ENCODE data around the gene MAD1L1. TPM values are rescaled to one million over a fixed set of nuclear protein-coding genes. Genes with fewer than 3 reads are reported as not detected.

MAD1L1 gene
- polyA plus RNA-seq, 3 donors from 2014 or later, result 85.0 to 166 (median 97.0) TPM

DNA sequence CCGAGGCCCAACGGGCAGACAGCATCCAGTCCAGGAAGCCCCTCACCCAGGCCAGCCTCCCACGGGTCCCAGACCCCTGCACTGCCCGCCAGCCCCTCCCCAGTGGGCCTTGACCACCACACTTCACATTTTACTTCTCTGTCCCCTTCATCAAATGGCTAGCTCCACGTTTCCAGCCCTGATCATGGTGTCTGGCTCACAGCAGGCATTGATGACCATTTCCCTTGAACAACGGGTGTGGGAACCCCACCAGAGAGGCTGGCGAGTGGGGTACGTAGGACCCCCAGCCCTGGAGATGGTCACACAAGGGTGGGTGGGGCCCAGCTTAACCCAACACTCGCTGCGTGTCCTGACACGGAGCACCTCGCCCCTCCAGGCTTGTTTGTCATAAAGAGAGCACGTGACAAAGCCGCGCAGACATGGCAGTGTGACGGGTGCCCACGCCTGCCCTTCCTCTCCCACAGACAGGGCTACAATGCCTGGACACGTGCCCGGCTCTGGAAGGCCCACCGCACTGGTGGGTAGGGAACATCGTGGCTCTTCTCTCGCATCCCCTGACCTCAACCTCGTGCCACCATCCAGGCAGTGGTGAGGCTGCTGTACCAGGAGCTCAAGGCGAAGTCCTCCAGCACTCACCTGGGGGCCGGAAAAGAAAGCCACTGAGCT, 267.7 kb downstream of the MAD1L1 start:
- H3K4me3 Mint-ChIP-seq, result no peak overlapping the region
- peaks cover 12 to 30% (median 20%) of the 10 kb centered on the region in 3 donors for H3K36me3 Mint-ChIP-seq
- H3K9me3 Mint-ChIP-seq, result peaks cover 9 to 20% (median 12%) of the 10 kb centered on the region in 6 donors
- peaks cover 27 to 47% (median 39%) of the 10 kb centered on the region in 3 donors for H3K27me3 Mint-ChIP-seq (ENCODE audit: low read depth in 3 of 3)
- H3K27ac Mint-ChIP-seq, result no peak overlapping the region
- no peak for DNase-seq
- H3K4me1 Mint-ChIP-seq, result peaks cover 32 to 45% of the 10 kb centered on the region in 2 donors

DNA sequence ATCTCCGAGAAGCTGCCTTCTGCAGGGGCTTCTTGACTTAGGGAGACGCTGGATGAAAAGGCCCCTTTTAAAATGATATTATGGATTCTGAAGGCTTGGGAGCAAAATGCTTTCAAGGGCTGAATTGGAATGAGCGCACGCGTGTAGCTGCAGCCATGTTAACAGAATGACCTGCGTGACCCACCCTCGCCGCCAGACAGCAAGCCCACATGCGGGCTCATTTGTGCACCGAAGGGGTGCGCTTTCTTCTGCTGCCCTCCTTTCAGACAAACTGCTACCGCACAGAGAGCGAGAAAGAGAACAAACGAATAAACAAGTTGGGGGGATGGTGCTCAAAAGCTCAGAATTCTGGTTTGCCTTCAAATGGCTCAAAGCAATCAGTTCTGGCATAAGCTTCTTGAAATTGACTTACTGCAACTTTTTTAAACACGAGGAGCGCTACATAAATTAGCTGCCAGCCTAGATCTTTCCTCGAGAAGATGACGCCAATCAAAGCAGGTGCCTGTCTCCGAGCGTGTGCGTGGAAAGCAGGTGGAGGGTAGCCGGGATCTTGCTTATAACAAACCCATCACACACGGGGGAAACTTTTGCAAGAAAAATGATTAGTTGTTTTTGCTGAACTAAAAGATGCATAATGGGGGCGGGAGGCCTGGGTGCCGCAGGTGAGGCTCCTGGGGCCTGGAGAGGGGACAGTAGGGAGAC, 268.4 kb downstream of the MAD1L1 start:
- Mint-ChIP-seq H3K36me3 (peaks cover 12 to 23% (median 20%) of the 10 kb centered on the region in 3 donors), H3K27ac (no peak overlapping the region)

DNA sequence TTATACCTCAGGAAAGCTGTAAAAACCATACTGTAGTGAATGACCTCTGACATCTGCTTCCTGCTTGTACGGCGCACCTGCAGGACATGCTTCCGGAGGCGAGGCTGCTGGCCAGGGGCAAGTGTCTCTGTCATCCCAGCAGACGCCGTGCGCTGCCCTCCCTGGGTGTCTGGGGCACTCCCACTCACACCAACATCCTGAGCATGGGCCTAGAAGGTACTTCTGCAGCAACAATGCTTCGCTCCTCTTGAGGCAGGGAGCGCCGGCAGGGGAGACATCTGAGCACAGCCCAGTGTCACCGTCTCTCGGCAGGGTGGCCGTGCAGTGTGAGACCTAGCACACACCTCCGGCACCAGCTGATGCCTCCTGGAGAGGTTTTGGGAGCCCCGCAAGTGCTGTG, 269.2 kb downstream of the MAD1L1 start:
- H3K36me3 Mint-ChIP-seq, result peaks cover 12 to 23% (median 23%) of the 10 kb centered on the region in 3 donors
- H3K27ac Mint-ChIP-seq, result no peak overlapping the region
- peaks cover 9 to 20% (median 13%) of the 10 kb centered on the region in 6 donors for H3K9me3 Mint-ChIP-seq
- H3K27me3 Mint-ChIP-seq (ENCODE audit: low read depth in 3 of 3), result peaks cover 24 to 41% (median 40%) of the 10 kb centered on the region in 3 donors
- H3K4me3 Mint-ChIP-seq, result no peak overlapping the region
- DNase-seq, result no peak
- peaks cover 28 to 47% of the 10 kb centered on the region in 2 donors for H3K4me1 Mint-ChIP-seq

More for the DNA sequence above, 268.4 kb downstream of the MAD1L1 start:
- no peak for DNase-seq
- no peak overlapping the region for H3K4me3 Mint-ChIP-seq
- peaks cover 9 to 20% (median 13%) of the 10 kb centered on the region in 6 donors for H3K9me3 Mint-ChIP-seq
- H3K27me3 Mint-ChIP-seq (ENCODE audit: low read depth in 3 of 3), result peaks cover 22 to 42% (median 38%) of the 10 kb centered on the region in 3 donors
- H3K4me1 Mint-ChIP-seq, result peaks cover 28 to 40% of the 10 kb centered on the region in 2 donors

DNA sequence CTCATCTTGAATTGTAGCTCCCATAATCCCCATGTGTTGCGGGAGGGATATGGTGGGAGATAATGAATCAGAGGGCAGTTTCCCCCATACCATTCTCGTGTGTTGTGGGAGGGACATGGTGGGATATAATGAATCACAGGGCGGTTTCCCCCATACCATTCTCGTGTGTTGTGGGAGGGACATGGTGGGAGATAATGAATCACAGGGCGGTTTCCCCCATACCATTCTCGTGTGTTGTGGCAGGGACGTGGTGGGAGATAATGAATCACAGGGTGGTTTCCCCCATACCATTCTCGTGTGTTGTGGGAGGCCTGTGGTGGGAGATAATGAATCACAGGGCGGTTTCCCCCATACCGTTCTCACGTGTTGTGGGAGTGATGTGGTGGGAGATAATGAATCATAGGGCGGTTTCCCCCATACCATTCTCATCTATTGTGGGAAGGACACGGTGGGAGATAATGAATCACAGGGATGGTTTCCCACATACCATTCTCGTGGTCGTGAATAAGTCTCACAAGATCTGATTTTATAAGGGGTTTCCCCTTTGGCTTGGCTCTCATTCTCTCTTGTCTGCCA, 271.0 kb downstream of the MAD1L1 start:
- peak; percentile 79 to 81 (median 80) for DNase-seq
- peak overlapping the region in 4 of 5 donors; percentile 18 to 56 (median 50) for H3K4me3 Mint-ChIP-seq
- peaks cover 9 to 20% (median 13%) of the 10 kb centered on the region in 6 donors for H3K9me3 Mint-ChIP-seq
- H3K36me3 Mint-ChIP-seq, result peaks cover 0 to 22% (median 11%) of the 10 kb centered on the region in 3 donors
- H3K27me3 Mint-ChIP-seq (ENCODE audit: low read depth in 3 of 3), result peaks cover 24 to 44% (median 39%) of the 10 kb centered on the region in 3 donors
- peak overlapping the region; percentile 79 to 92 (median 89) for H3K27ac Mint-ChIP-seq
- H3K4me1 Mint-ChIP-seq, result peaks cover 21 to 38% of the 10 kb centered on the region in 2 donors

DNA sequence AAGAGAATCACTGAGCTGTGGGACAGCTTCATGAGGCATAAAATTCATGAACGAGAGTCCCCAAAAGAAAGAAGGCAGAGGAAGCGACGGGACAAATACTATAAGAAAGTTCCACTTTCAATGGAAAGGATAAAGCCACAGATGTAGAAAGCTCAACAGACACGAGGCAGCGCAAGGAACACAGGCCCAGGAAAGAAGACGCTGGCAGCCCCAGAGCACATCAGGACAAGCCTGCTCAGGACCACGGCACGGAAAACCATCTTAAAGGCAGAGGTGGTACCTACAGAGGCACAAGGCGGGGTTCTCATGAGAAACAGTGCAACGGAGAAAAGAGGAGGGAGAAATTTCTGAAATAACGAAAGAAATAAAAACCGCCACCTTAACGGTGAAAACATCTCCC, 273.4 kb downstream of the MAD1L1 start:
- peaks cover 9 to 20% (median 13%) of the 10 kb centered on the region in 6 donors for H3K9me3 Mint-ChIP-seq
- H3K4me1 Mint-ChIP-seq, result peaks cover 22 to 38% of the 10 kb centered on the region in 2 donors
- no peak overlapping the region for H3K27ac Mint-ChIP-seq
- no peak for DNase-seq
- no peak overlapping the region for H3K4me3 Mint-ChIP-seq
- peaks cover 0 to 19% (median 17%) of the 10 kb centered on the region in 3 donors for H3K36me3 Mint-ChIP-seq
- H3K27me3 Mint-ChIP-seq (ENCODE audit: low read depth in 3 of 3), result peaks cover 22 to 35% (median 32%) of the 10 kb centered on the region in 3 donors

DNA sequence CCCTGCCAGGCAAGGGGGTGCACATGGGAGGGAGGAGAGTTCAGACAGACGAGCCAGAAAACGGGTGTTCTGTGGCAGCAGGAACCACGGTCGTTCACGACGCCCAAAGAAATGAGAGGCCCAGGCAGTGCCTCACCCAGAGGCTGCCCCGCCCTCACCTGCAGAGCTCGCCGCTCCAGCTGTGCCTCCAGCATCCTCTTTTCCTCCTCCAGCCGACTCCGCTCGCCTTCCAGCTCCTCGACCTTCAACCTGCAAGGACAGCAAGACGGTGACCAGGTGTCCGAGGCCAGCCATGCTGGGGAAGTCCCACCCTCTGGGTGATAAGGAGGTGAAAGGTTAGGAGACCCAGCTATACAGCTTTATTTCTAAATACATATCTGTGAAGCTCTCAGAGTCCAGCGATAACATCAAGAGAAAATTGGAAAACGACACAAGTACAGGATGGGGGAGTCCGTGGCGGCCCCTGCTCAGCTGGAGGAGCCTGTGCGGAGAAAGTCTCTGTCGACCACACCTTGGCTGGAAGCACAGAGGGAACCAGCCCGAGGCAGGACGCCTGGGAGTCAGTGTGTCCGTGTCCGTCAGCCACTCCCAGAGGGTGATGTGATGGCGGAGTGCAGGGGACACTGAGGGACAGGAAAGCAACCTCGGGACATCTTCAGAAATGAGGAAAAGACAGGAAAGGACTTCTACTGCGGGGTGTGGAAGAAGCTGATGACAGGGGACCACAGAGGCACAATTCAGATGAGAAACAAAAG, 275.1 kb downstream of the MAD1L1 start:
- Mint-ChIP-seq H3K27ac (no peak overlapping the region), H3K9me3 (peaks cover 9 to 19% (median 13%) of the 10 kb centered on the region in 6 donors)

DNA sequence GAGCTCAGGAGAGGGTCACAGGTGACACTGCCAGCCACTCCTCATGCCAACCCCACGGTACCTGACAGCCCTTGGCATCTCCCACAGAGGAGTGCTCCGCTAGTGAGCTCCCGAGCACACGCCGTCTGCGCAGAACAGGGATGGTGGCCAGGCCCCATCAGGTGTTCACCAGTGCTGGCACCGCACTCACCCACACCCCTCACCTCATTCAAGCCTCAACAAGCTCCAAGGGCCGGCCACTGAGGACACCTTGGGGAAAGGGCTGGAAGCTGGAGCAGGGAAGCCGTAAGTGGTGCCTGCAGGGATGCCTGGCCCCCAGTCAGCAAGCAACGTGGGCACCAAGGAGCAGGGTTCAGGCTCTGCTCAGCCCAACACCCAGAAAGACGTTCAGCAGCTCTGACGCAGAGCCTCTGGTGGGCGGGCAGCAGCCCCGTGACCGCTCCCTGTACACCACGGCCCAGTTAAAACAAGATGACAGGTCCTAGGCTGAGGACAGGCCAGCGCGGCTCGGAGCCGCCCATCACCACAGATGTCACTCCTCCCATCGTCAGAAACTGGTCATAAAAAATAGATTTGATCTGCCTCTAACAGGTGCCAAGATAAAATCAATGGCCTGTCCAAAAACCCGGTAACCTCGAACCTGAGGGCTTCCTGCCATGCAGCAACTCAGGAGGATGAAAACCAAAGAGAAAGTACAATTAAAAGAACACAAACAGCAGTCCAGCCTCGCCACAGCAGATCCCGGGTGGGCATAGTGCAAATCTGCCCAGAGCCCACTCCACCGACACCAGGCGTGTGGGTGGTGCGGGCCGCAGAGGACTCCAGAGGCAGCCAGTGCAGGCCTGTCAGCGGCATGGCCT, 275.9 kb downstream of the MAD1L1 start:
- Mint-ChIP-seq H3K36me3 (peaks cover 0 to 14% (median 12%) of the 10 kb centered on the region in 3 donors), H3K4me1 (peaks cover 23 to 38% of the 10 kb centered on the region in 2 donors), H3K27ac (no peak overlapping the region), H3K9me3 (peaks cover 2 to 12% (median 6%) of the 10 kb centered on the region in 6 donors), H3K27me3 (ENCODE audit: low read depth in 3 of 3) (peaks cover 14 to 25% (median 14%) of the 10 kb centered on the region in 3 donors), H3K4me3 (no peak overlapping the region)
- DNase-seq, result no peak

More for the DNA sequence above, 275.1 kb downstream of the MAD1L1 start:
- H3K36me3 Mint-ChIP-seq, result peaks cover 0 to 19% (median 17%) of the 10 kb centered on the region in 3 donors
- peaks cover 22 to 33% (median 22%) of the 10 kb centered on the region in 3 donors for H3K27me3 Mint-ChIP-seq (ENCODE audit: low read depth in 3 of 3)
- no peak overlapping the region for H3K4me3 Mint-ChIP-seq
- peaks cover 22 to 38% of the 10 kb centered on the region in 2 donors for H3K4me1 Mint-ChIP-seq
- DNase-seq, result no peak

DNA sequence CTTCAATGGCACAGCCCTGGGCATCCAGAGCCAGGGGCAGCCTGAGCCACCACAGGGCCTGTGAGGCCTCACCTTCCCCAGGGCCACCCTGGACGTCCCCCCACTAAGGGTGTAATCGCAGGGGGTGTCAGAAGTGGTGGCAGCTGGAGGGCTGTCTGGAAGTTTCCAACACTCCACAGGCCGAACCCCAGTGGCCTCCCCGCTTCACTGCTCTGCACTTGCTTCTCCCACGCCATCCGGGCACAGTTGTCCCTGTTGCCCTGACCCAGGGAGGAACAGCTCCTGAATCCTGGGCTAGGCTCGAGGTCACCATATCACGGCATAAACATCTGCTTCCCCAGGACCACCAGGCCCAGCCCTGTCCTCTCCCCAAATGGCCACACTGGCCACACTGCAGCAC, 276.6 kb downstream of the MAD1L1 start:
- no peak for DNase-seq
- Mint-ChIP-seq H3K36me3 (peaks cover 0 to 14% (median 12%) of the 10 kb centered on the region in 3 donors), H3K27me3 (ENCODE audit: low read depth in 3 of 3) (peaks cover 9 to 22% (median 9%) of the 10 kb centered on the region in 3 donors), H3K27ac (no peak overlapping the region), H3K4me3 (no peak overlapping the region), H3K4me1 (peaks cover 23 to 38% of the 10 kb centered on the region in 2 donors), H3K9me3 (peaks cover 0 to 5% (median 2%) of the 10 kb centered on the region in 6 donors)

DNA sequence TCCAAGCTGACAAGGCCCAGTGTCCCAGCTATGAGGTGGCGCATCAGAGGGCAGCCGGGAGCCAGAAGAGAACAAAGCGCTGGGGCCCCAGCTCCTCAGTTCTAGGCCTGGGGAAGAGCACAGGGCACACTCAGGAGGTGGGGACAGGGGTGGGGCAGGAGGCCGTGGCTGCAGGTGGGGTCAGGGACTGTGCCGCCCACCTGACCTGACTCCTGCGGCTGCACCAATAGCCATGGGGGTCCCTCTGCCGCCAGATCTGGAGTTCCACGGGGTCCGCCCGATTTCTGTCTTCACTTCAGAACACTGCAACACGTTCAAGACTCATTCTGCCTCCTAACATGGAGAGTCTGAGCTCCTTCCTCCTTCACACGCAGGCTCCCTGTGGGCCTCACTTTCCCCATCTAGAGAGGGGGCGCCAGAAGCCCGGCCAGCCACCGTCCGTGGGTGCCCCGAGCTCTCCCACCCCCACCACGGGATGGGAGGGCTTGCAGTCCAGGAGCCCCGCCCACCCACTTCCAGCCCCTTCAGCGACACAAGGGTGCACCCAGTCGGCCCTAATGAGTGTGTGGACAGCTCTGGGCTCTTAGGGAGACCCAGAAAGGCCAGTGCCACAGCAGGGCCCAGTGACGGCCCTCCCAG, 278.3 kb downstream of the MAD1L1 start:
- H3K4me3 Mint-ChIP-seq, result no peak overlapping the region
- DNase-seq, result no peak
- peaks cover 0 to 2% (median 0%) of the 10 kb centered on the region in 6 donors for H3K9me3 Mint-ChIP-seq
- H3K27ac Mint-ChIP-seq, result no peak overlapping the region
- H3K36me3 Mint-ChIP-seq, result peaks cover 0 to 14% (median 12%) of the 10 kb centered on the region in 3 donors
- peaks cover 29 to 42% of the 10 kb centered on the region in 2 donors for H3K4me1 Mint-ChIP-seq
- peaks cover 7 to 21% (median 9%) of the 10 kb centered on the region in 3 donors for H3K27me3 Mint-ChIP-seq (ENCODE audit: low read depth in 3 of 3)

DNA sequence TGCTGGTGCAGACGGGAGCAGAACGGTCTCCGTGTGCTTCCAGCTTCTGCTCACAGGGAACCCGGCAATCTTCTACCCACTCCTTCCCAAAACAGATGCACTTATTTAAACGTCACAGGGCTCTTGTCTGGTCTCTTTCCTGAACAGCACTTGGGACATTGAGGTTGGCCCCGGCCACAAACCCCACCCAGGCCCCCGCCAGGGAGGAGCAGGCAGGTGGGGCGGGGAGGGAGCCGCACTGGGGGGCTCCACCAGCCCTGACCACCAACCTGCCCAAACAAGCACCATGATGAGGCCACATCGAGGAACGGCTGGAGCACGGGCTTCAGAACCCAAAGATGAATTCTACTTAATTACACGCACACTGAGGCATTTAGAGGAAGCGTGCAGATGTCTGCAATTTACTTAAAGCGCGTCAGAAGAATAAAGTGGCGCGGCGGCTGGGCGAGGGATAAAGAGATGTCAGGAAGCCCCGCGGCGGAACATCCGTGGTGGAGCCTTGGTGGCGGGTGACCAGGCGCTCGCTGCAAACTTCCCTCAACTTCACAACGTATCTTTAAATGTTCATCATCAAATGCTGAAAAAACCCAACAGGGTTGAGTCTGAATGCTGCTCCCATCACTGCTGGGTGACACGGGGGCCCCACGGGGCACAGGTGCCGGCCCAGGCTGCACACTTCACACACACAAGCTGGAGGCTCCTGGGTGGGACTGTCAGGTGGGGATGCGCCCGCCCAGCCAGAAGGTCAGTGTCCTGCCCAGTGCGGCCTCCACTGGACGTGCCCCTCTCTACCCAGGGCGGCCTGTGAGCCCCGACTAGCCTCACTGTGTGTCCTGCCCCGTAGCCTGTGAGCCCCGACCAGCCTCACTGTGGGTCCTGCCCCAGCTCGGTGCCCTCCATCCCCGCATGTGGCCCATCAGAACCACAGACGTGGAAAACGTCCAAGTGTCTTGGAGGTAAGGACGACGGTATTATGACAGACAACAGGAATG, 279.2 kb downstream of the MAD1L1 start:
- DNase-seq, result no peak
- Mint-ChIP-seq H3K27me3 (ENCODE audit: low read depth in 3 of 3) (peaks cover 2 to 15% (median 7%) of the 10 kb centered on the region in 3 donors), H3K36me3 (peaks cover 0 to 13% (median 10%) of the 10 kb centered on the region in 3 donors), H3K27ac (no peak overlapping the region), H3K4me3 (no peak overlapping the region), H3K9me3 (peaks cover 0 to 2% (median 0%) of the 10 kb centered on the region in 6 donors), H3K4me1 (peaks cover 29 to 32% of the 10 kb centered on the region in 2 donors)

DNA sequence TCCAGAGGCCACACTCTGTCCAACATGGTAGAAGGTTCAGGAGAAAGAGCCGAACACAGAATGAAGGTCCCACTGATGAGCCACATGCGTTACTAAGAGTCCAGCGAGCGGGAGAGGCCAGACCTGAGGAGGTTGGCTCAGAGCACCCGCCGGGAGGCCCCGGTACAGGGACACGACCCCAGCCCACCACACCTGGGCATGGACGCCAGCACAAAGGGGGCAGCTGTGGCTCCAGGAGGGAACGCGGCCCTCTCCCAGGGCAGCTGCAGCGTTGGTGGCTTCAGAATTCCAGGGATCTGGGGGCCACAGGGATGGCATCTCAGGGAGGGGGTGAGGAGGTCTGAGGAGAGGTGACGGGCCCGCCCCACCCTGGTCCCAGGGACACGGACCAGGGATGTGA, 280.0 kb downstream of the MAD1L1 start:
- H3K4me1 Mint-ChIP-seq, result peaks cover 29% of the 10 kb centered on the region in 2 donors
- no peak for DNase-seq
- H3K4me3 Mint-ChIP-seq, result no peak overlapping the region
- H3K27me3 Mint-ChIP-seq (ENCODE audit: low read depth in 3 of 3), result peaks cover 0 to 11% (median 4%) of the 10 kb centered on the region in 3 donors
- H3K9me3 Mint-ChIP-seq, result peaks cover 0 to 2% (median 0%) of the 10 kb centered on the region in 6 donors
- H3K27ac Mint-ChIP-seq, result no peak overlapping the region
- H3K36me3 Mint-ChIP-seq, result peaks cover 0 to 10% (median 6%) of the 10 kb centered on the region in 3 donors
